RWPE2 (cell line): ENCODE results near the gene TDRD15.
"Not testable (repeated sequence)": the region's sequence is repeated elsewhere in the genome, so short reads cannot be mapped to it uniquely, and the experiment has no call there.

Source experiments
- ATAC-seq: fragments of 200-7000 bp; cut with Tn5 transposase; 3 replicates; pipeline ENCODE4 v1.9.1; 2021; ENCODE audit warnings: low read depth
- DNase-seq: peaks from one replicate; pipeline ENCODE4 v3.0.0-alpha.2; 2020; ENCODE audit warnings: low spot score
- H3K27ac ChIP-seq: fragments of 450-650 bp; 2 replicates; pipeline ENCODE4 v1.5.1; 2017; ENCODE audit warnings: mild to moderate bottlenecking; ENCODE audit not compliant: poor library complexity, severe bottlenecking
- H3K27me3 ChIP-seq: fragments of 250-450 bp; sonication (Bioruptor Pico); 2 replicates; pipeline ENCODE4 v1.5.1; 2021; ENCODE audit warnings: mild to moderate bottlenecking, moderate library complexity; ENCODE audit not compliant: insufficient read depth, poor library complexity, severe bottlenecking
- H3K36me3 ChIP-seq: fragments of 250-450 bp; sonication (Bioruptor Pico); 2 replicates; pipeline ENCODE4 v1.5.1; 2020; ENCODE audit warnings: low read depth, mild to moderate bottlenecking, moderate library complexity
- H3K4me1 ChIP-seq: fragments of 250-450 bp; sonication (Bioruptor Pico); 2 replicates; pipeline ENCODE4 v1.5.1; 2021; ENCODE audit warnings: mild to moderate bottlenecking, moderate library complexity; ENCODE audit not compliant: insufficient read depth, poor library complexity, severe bottlenecking
- H3K4me3 ChIP-seq: fragments of 250-450 bp; sonication (Bioruptor Pico); 2 replicates; pipeline ENCODE4 v1.5.1; 2021; ENCODE audit warnings: mild to moderate bottlenecking, moderate library complexity; ENCODE audit not compliant: severe bottlenecking
- H3K9me3 ChIP-seq: fragments of 250-450 bp; sonication (Bioruptor Pico); 2 replicates; pipeline ENCODE4 v1.5.1; 2021; ENCODE audit warnings: mild to moderate bottlenecking, moderate library complexity; ENCODE audit not compliant: severe bottlenecking
- TF ChIP-seq, protein P1 (sequence below): fragments of 450-650 bp; IDR thresholded peaks from one replicate; pipeline ENCODE4 v1.5.1; 2017; ENCODE audit warnings: mild to moderate bottlenecking, moderate library complexity; ENCODE audit not compliant: poor library complexity, severe bottlenecking

The TDRD15 gene

DNA sequence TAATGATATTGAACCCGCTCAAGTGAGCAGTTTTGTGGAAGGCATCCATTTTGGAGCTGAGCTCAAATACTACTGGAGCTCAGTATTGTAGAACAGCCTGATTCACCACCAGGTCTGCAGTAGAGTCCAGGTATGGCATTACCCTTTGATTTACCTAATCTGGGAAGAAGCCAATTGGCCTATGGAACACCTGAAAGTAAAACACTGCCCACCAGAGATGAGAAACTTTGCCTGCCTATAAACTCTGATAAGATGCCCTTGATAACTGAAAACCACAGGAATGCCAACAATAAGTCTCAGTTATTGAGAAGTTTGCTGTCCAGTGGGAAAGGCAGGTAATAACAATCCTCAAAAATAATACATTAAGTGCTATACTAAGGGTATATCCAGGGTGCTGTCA is 25.5 kb upstream of the TDRD15 start:
- no peak overlapping the region for H3K4me3 ChIP-seq
- no peak for ATAC-seq
- H3K36me3 ChIP-seq: no peaks in the 10 kb centered on the region
- no peak overlapping the region for H3K27ac ChIP-seq
- no peaks in the 10 kb centered on the region for H3K9me3 ChIP-seq
- TF ChIP-seq, protein P1, sequence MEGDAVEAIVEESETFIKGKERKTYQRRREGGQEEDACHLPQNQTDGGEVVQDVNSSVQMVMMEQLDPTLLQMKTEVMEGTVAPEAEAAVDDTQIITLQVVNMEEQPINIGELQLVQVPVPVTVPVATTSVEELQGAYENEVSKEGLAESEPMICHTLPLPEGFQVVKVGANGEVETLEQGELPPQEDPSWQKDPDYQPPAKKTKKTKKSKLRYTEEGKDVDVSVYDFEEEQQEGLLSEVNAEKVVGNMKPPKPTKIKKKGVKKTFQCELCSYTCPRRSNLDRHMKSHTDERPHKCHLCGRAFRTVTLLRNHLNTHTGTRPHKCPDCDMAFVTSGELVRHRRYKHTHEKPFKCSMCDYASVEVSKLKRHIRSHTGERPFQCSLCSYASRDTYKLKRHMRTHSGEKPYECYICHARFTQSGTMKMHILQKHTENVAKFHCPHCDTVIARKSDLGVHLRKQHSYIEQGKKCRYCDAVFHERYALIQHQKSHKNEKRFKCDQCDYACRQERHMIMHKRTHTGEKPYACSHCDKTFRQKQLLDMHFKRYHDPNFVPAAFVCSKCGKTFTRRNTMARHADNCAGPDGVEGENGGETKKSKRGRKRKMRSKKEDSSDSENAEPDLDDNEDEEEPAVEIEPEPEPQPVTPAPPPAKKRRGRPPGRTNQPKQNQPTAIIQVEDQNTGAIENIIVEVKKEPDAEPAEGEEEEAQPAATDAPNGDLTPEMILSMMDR: no peak
- no peaks in the 10 kb centered on the region for H3K27me3 ChIP-seq
- no peak for DNase-seq
- H3K4me1 ChIP-seq: no peaks in the 10 kb centered on the region

DNA sequence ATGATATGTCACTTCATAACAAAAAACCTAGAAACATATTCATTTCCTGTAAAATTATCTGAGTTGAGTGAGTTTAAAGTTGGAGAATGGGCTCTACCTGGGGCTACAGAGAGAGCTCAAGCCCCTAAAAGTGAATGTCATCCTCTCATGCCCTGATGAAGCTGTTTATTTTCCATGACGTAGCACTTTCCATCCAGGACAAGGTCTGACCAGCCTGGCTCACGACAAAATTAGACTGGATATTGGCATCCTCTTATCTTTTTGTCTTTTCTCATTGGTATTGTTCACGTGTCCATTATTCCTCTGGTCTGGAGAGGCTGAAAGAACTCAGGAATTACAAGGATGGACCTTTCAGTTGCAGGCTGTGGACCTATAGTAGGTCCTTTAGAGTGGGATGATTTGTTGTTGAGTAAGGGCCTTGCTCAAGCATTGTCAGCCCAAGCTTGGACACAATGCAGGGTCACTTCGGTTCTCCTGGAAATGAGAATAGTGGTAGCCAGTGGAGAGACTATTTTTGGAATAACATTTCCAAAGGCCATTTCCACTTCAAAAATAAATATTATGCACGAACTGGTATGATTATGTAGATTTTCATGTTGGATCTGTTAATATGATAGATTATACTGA is 24.4 kb upstream of the TDRD15 start:
- TF ChIP-seq, protein P1: no peak
- Histone ChIP-seq H3K27me3 (no peaks in the 10 kb centered on the region), H3K36me3 (no peaks in the 10 kb centered on the region), H3K4me1 (no peaks in the 10 kb centered on the region), H3K27ac (no peak overlapping the region), H3K4me3 (no peak overlapping the region), H3K9me3 (no peaks in the 10 kb centered on the region)
- ATAC-seq (no peak), DNase-seq (no peak)

DNA sequence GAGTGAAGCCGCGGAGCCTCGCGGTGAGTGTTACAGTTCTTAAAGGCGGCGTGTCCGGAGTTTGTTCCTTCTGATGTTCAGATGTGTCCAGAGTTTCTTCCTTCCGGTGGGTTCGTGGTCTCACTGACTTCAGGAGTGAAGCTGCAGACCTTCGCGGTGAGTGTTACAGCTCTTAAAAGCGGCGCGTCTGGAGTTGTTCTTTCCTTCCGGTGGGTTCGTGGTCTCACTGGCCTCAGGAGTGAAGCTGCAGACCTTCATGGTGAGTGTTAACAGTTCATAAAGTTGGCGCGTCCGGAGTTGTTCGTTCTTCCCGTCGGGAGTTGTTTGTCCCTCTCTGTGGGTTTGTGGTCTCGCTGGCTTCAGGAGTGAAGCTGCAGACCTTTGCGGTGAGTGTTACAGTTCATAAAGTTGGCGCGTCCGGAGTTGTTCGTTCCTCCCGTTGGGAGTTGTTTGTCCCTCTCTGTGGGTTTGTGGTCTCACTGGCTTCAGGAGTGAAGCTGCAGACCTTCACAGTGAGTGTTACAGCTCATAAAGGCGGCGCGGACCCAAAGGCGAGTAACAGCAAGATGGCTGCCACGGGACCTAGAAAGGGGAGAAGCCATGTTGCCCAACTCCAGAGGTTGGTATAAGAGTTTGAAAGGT is 22.1 kb upstream of the TDRD15 start:
- DNase-seq, H3K4me3 ChIP-seq, H3K27me3 ChIP-seq, ATAC-seq, H3K4me1 ChIP-seq, H3K9me3 ChIP-seq, H3K36me3 ChIP-seq, H3K27ac ChIP-seq: not testable (repeated sequence)

DNA sequence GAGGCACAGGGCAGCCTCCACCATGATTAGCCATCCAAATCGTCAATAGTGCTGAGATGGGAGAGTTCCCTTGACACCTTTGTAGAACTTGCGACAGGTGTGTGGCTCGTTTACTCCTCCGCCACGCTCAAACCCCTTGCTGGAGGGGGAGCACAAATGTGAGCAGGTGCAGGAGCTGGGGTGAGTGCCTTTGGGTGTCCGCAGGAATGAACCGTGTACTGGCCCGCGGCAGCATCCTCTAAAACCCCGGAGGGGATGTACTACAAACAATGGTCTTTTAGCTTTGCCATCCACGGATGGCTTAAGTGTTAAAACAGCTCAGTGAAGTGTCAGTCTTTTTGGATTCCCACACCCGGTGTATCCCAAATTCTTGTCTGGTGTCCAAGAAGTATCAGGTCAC is 21.4 kb upstream of the TDRD15 start:
- Histone ChIP-seq H3K27me3 (no peaks in the 10 kb centered on the region), H3K27ac (no peak overlapping the region), H3K4me1 (no peaks in the 10 kb centered on the region), H3K4me3 (no peak overlapping the region), H3K9me3 (no peaks in the 10 kb centered on the region), H3K36me3 (no peaks in the 10 kb centered on the region)
- TF ChIP-seq, protein P1: no peak
- no peak for ATAC-seq
- no peak for DNase-seq

DNA sequence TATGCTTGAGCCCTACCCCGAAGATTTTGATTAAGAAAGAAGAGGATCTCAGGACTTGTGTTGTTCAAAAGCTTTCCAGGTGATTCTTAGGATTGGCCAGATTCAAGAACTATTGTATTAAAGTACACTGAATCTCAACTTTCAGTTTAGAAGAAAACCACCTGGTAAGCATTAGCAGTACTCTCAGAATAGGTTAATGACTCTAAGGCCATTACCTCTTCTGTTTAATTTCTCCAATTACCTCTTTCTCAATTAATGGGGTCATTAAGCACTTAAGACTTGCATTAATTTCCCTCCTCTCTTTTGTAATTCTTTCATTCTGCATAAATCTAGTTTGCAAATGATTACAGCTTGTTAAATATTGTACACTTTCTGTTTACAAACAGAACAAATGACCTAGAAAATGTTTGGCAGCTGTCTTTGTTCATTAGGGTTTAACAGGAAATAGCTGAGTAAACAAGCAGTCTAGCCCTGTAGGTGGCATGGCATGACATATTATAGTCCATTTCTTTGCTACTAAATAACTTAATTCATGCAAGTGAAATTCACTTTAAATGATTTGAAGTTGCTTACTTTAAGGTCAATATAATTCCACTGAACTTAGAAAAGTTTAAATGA is 20.4 kb upstream of the TDRD15 start:
- TF ChIP-seq, protein P1: no peak
- Histone ChIP-seq H3K4me1 (no peaks in the 10 kb centered on the region), H3K36me3 (no peaks in the 10 kb centered on the region), H3K27ac (no peak overlapping the region), H3K9me3 (no peaks in the 10 kb centered on the region), H3K27me3 (no peaks in the 10 kb centered on the region), H3K4me3 (no peak overlapping the region)
- DNase-seq: no peak
- no peak for ATAC-seq
